Measurements from ENCODE around the gene SH2D3A. TPM values are rescaled to one million over a fixed set of nuclear protein-coding genes. Genes with fewer than 3 reads are reported as not detected.

Gene SH2D3A
- total RNA-seq, 4 donors from 2014 or later = 52.4 to 77.2 (median 66.8) TPM

- Histone ChIP-seq H3K27ac (no peak overlapping the region), H3K36me3 (no peaks in the 10 kb centered on the region), H3K4me1 (peaks cover 4% of the 10 kb centered on the region), H3K27me3 (peaks cover 19% of the 10 kb centered on the region), H3K4me3 (no peak overlapping the region), H3K9me3 (no peaks in the 10 kb centered on the region)
- DNase-seq (ENCODE audit: low spot score in 2 of 2) = no peak
- TF ChIP-seq POLR2AphosphoS5 (IDR thresholded peaks at IDR 0.05) (no peak), CTCF (IDR thresholded peaks at IDR 0.05) (no peak), POLR2A (IDR thresholded peaks at IDR 0.05) (no peak), EP300 (IDR thresholded peaks at IDR 0.05) (no peak)
- WGBS = 71% methylated on average over 16 of the region's 24 CpGs
These were observed 53.2 kb downstream of the SH2D3A start for GRCh38 chr19:6713773-6714692.

- H3K9me3 ChIP-seq = no peaks in the 10 kb centered on the region
- 91% methylated on average over 20 of the region's 20 CpGs for WGBS
- H3K27me3 ChIP-seq = peaks cover 19% of the 10 kb centered on the region
- H3K36me3 ChIP-seq = no peaks in the 10 kb centered on the region
- no peak for TF ChIP-seq POLR2A (IDR thresholded peaks at IDR 0.05)
- TF ChIP-seq POLR2AphosphoS5 (IDR thresholded peaks at IDR 0.05) = no peak
- TF ChIP-seq CTCF (IDR thresholded peaks at IDR 0.05) = no peak
- TF ChIP-seq EP300 (IDR thresholded peaks at IDR 0.05) = no peak
- DNase-seq (ENCODE audit: low spot score in 2 of 2) = no peak
- H3K4me1 ChIP-seq = peaks cover 4% of the 10 kb centered on the region
- no peak overlapping the region for H3K4me3 ChIP-seq
- H3K27ac ChIP-seq = no peak overlapping the region
These were observed 54.3 kb downstream of the SH2D3A start for GRCh38 chr19:6712692-6713670.

- no peak for DNase-seq (ENCODE audit: low spot score in 2 of 2)
- Histone ChIP-seq H3K4me1 (peaks cover 4% of the 10 kb centered on the region), H3K9me3 (no peaks in the 10 kb centered on the region), H3K27me3 (peaks cover 26% of the 10 kb centered on the region), H3K4me3 (no peak overlapping the region), H3K27ac (no peak overlapping the region), H3K36me3 (no peaks in the 10 kb centered on the region)
- TF ChIP-seq CTCF (IDR thresholded peaks at IDR 0.05) (no peak), POLR2AphosphoS5 (IDR thresholded peaks at IDR 0.05) (no peak), POLR2A (IDR thresholded peaks at IDR 0.05) (no peak), EP300 (IDR thresholded peaks at IDR 0.05) (no peak)
- WGBS = 92% methylated on average over 6 of the region's 16 CpGs
These were observed 55.0 kb downstream of the SH2D3A start for GRCh38 chr19:6712231-6712630.

GRCh38 chr19:6711605-6712004 is 55.6 kb downstream of the SH2D3A start:
- H3K36me3 ChIP-seq = no peaks in the 10 kb centered on the region
- no peak overlapping the region for H3K4me3 ChIP-seq
- H3K9me3 ChIP-seq = no peaks in the 10 kb centered on the region
- no peak for DNase-seq (ENCODE audit: low spot score in 2 of 2)
- no peak overlapping the region for H3K27ac ChIP-seq
- peaks cover 4% of the 10 kb centered on the region for H3K4me1 ChIP-seq
- H3K27me3 ChIP-seq = peaks cover 30% of the 10 kb centered on the region
- no peak for TF ChIP-seq EP300 (IDR thresholded peaks at IDR 0.05)
- TF ChIP-seq POLR2AphosphoS5 (IDR thresholded peaks at IDR 0.05) = no peak
- TF ChIP-seq POLR2A (IDR thresholded peaks at IDR 0.05) = no peak
- TF ChIP-seq CTCF (IDR thresholded peaks at IDR 0.05) = no peak
- WGBS = 75% methylated on average over 9 of the region's 10 CpGs

GRCh38 chr19:6711078-6711361 is 56.2 kb downstream of the SH2D3A start:
- H3K27me3 ChIP-seq = peaks cover 30% of the 10 kb centered on the region
- TF ChIP-seq POLR2AphosphoS5 (IDR thresholded peaks at IDR 0.05) (no peak), POLR2A (IDR thresholded peaks at IDR 0.05) (no peak), CTCF (IDR thresholded peaks at IDR 0.05) (no peak), EP300 (IDR thresholded peaks at IDR 0.05) (no peak)
- peaks cover 4% of the 10 kb centered on the region for H3K4me1 ChIP-seq
- no peak overlapping the region for H3K4me3 ChIP-seq
- 64% methylated on average over 8 of the region's 9 CpGs for WGBS
- no peaks in the 10 kb centered on the region for H3K9me3 ChIP-seq
- H3K27ac ChIP-seq = no peak overlapping the region
- H3K36me3 ChIP-seq = no peaks in the 10 kb centered on the region
- no peak for DNase-seq (ENCODE audit: low spot score in 2 of 2)
